Measurements from ENCODE around the gene ANXA4.
"Not testable (repeated sequence)": the region's sequence is repeated elsewhere in the genome, so short reads cannot be mapped to it uniquely, and the experiment has no call there.

Gene ANXA4

DNA sequence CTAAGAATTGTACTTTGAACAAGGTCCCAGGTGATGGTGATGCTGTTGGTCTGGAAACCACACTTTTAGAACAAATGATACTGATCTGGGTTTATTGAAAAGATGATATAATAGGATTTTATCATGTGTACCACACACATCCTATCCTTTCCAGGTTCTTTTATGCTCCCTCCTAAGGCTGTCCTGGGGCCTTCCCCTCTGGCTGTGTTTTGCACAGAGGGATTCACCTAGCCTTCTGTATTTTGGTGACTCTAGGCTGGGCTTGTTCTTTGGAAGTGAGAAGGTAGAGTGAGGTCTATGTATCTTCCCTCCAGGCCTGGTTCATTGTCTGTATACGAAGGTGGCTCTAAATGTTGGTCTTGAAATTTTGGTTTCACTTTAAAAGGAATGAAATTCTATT is 12.7 kb downstream of the ANXA4 start:
- no peak for DNase-seq (ENCODE audit: low read depth)

DNA sequence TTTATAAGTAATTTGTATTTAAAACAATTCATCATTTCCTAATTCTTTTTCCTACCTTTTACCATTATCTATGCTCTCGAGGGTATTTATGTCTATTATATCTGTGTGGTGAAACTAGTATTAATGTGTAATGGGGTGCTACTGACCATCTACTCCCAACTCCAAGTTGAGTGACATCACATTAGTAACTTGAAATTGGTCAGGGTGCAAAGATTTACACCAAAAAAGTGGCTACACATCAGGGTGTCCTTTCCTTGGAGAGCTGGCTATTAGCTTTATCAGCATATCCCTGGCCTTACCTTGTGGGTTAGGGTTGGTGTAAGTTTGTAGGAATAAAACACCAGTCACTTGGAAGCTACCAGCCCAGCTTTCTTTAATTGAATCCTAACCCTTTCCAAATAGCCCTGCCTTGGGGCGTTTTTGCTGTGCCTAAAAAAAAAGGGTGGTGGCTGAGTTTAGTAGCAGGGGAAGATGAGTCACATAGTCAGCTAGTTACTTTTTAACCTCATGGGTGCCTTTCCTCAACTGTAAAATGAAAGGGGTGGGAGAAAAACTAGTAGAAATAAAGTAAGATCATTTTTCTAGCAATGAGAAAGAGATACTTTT is 14.0 kb downstream of the ANXA4 start:
- DNase-seq (ENCODE audit: low read depth) = no peak

DNA sequence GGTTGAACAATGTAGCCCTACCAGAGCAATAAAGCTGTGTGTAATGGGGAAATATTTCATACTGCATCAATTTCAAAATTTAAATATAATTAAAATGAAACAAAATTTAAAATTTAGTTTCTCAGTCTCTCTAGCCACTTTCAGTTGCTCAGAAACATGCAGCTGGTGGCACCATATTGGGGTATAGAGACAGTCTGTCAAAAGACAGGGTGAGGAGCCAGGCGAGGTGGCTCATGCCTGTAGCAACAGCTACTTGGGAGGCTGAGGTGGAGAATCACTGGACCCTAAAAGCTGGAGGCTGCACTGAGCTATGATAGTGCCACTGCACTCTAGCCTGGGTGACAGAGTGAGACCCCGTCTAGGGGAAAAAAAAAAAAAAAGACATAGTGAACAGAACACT is 20.1 kb downstream of the ANXA4 start:
- DNase-seq (ENCODE audit: low read depth) = no peak

DNA sequence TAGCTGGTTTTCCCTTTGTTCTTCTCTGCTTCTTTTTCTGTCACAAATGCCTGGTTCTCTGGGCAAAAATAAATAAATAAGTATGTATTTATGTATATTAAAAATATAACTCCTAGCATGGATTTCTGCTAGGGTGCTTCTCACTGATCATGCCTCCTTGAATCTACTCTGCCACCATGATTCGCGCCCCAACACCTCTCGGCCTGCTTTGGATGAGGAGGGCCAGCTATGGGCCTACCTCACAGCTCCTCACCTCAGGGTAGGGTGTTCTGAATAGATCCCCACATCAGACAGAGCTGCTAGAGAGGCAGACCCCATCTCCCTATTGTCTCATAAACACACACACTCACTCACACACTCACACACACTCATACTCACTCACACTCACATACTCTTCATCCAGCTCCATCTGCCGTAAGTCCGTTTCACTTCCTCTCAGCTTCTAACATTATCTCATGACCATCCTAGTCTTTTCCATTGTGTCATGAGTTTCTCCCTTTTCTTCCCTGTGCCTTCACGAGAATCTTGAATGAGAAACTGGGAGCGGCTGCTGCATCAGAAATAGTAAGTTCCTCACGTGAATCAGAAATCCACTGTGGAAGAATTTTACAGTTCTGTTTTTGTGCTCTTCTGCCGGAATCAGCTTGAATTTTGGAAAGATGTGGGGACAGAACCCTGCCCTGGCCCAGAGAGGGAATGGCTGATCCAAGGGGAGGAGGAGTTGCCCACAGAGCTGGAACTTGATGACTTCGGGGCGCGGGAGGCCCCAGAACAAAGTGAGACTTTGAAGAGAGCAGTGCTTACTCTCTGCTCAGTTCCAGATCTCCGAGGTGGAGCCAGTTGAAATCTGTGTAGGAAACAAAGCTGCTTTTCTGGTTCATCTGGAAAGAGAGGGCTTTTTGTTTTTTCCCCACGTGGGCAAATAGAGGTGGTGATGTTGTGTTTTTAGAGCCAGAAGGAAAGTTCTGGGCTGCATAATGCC is 20.9 kb downstream of the ANXA4 start:
- no peak for DNase-seq (ENCODE audit: low read depth)

DNA sequence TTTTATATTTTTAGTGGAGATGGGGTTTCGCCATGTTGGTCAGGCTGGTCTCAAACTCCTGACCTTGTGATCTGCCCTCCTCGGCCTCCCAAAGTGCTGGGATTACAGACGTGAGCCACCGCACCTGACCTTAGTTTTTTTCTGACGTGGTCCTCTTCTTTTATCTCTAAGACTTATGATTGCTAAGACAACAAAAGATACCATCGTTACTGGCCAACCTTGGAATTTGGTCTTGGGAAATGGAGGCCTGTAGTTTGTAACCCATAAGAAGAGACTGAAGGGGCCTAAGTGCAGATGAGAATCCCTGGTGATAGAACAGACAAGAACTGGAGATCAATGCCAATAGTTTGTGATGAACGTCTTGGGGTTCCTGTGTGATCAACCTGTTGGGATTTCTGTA is 21.9 kb downstream of the ANXA4 start:
- not testable (repeated sequence) for DNase-seq (ENCODE audit: low read depth)

DNA sequence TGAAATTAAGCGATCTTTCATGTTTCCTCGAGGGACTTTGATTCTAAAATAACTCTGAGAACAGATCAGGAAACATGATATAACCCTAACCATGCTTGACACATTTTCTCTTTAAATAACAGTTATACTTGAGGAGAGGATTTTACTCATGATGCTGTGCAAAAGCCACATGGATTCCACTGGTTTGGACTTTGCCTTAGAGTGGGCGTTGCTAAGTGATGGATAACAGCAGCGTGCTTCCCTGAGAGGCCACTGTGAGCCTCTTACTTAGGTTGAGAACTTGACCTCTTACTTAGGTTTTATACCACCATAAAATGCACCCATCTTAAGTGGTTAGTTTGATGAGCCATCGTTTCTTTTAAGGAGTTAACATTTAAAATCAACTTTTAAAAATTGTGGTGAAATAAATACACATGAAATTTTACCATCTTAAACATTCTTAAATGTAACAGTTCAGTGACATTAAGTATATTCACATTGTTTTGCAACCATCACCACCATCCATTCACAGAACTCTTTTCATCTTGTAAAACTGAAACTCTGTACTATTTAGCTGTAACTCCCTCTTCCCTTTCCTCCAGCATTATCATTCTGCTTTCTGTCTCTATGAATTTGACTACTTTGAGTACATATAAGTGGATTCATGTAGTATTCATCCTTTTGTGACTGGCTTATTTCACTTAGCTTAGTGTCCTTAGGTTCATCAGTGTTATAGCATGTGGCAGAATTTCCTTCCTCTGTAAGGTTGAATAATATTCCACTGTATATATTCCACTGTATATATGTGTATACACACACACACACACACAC is 22.6 kb downstream of the ANXA4 start:
- no peak for DNase-seq (ENCODE audit: low read depth)

DNA sequence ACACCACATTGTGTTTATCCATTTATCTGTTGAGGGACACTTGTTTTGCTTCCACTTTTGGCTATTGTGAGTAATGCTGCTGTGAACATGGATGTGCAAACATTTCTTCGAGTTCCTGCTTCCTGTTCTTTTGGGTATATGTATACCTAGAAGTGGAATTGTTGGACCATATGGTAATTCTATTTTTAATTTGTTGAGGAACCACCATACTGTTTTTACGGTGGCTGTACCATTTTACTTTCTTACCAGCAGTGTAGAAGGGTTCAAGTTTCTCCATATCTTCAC is 23.1 kb downstream of the ANXA4 start:
- DNase-seq (ENCODE audit: low read depth) = no peak

DNA sequence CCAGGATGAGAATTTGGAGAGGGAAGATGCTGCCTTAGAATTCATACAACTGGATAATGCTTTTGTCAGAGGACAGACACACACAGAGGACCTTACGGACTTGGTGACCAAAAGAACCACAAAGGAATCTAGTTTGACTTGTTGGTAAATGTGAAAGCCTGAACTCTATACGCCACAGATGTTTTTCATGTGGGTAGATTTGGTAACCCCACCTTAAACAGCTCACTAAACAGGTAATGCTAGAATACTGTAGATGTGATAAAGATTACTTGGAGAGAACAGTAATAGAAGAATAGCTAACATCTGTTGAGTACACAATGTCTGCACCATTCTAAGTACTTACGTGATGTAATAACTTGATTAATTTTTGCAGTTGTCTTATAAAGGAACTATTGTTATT is 24.1 kb downstream of the ANXA4 start:
- no peak for DNase-seq (ENCODE audit: low read depth)

DNA sequence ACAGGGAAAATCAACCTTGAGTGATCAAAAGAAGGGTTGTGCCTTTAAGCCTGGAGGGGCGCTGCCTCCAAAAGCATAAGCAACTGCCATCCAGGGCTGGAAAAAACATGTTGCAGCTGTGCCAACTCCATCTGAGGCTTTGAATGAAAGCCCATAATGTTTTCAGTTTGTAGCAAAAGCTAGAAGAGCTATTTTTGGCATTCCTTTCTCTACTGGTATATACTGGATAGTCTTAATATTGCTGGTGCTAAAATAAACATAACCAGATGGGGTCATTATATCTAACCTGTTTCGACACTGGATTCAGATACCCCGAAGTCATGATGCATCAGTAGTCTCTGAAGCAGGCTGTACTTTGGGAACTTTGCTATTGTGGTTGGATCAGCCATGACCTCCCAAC is 25.1 kb downstream of the ANXA4 start:
- no peak for DNase-seq (ENCODE audit: low read depth)

DNA sequence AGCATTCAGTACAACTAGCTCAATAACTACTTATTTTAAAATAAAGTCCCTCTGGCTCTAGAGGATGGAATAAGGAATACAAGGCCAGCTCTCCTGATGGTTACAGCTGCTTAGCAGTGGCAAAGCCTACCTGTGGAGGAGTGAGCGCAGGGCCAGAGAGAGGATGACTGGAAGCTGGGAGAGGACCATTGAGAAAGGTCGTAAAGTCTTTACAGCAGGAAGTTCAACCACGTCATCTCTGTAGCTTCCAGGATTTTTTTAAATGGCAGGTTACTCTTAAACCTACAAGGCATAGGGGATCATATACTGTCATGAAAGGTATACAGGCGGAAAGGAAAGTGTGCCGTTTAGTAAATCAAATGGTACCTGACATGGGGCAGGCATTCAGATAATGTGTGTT is 26.3 kb downstream of the ANXA4 start:
- no peak for DNase-seq (ENCODE audit: low read depth)

DNA sequence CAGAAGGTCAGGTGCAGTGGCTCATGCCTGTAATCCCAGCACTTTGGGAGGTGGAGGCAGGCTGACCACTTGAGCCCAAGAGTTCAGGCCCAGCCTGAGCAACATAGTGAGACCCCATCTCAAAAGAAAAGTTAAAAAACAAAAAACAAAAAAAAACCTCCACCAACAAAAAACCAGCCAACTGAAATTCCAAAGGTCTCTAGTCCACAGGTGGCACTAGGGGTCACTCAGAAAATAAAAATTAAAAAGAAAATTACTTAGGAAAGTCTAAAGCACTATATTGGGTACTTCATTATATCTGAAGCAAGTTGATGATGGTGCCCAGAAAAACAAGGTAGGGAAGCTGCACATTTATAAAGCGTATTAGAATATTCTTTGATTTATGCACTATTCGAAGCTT is 26.9 kb downstream of the ANXA4 start:
- DNase-seq (ENCODE audit: low read depth) = no peak

DNA sequence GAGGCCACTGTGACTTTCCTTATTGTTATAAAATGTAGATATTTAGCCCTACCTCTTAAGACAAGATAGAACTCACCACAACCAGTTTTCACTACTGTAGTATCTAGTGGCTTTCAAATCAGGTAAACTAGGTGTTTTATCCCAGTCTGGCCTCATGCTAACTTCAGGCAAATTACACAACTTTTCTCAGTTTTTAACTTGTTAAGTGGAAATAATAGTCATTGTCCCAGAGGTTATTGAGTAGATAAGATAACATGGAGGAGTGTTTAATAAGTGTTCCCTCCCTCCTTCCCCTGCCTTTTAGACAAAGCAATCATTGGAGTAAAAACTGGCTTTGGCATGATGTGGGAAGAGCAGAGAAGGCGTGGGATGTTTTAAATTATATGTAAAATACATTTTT is 27.3 kb downstream of the ANXA4 start:
- DNase-seq (ENCODE audit: low read depth) = no peak

DNA sequence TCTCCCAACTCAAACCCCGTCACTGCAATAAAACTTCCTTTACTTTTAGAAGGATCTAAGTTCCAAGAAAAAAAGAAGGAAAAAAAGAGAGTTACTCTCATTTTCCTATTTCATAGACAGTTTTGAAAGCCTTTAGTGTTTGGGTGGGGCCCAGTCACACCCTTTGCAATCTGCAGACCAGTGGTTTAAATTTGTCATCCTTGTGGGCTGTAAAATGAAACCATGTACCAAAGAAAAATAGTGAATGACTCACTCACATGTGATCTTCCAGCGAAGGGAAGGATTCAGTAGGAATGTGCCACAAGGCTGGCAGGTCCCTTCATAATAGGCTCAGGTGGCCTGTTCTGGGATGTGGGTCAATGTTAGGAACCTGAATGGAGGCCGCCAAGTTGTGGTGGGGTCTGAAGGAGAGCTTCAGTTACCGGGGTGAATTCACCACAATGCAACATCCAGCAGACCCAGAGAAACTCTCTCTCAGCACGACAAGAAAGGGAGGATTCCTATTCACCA is 28.3 kb downstream of the ANXA4 start:
- DNase-seq (ENCODE audit: low read depth) = no peak

DNA sequence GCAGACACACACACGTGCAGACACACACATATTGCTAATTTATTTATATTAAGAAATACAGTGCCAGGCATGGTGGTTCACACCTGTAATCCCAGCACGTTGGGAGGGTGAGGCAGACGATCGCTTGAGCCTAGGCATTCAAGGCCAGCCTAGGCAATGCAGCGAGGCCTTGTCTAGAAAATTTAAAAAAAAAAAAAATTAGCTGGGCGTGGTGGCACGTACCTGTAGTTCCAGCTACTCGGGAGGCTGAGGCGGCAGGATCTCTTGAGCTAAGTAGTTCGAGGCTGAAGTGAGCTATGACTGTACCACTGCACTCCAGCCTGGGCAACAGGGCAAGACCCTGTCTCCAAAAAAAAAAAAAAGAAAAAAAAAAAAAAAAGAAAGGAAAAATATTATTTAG is 28.8 kb downstream of the ANXA4 start:
- DNase-seq (ENCODE audit: low read depth) = no peak

DNA sequence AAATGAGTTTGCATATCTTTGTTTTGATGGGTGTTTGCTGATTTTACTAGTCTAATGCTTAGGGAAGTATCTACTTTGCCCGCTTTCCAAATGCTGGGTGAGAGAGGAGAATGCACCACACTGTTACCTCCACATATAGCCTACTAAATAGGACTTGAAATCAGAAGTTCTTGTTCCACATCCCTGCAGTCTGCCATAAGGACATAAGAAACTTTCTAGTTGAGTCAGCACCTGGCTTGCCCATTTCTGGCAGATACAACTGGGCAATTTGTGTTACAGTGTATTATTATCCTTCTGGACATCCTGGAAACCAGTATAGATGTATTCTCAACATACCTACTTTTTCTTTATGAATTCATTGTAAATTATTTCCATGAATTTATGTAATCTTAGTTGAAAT is 29.5 kb downstream of the ANXA4 start:
- DNase-seq (ENCODE audit: low read depth) = no peak

DNA sequence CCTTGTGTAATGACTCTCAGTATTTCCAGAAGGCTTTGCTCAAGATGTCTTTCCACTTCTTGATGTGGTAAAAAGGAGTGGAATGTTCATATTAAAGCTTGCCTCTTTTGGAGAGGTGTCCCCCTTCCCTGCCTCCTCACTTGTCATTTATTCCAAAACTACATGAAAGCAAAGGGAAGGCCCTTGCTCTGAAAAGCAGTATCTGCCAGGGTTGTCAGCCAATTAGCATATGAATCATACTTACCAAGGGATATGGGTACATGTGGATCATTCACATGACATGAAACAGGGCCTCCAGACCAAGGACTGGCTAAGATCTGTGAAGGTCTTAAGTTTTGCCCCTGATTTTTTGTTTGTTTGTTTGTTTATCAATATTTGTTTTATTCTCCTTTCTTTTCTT is 31.3 kb downstream of the ANXA4 start:
- DNase-seq (ENCODE audit: low read depth) = no peak

DNA sequence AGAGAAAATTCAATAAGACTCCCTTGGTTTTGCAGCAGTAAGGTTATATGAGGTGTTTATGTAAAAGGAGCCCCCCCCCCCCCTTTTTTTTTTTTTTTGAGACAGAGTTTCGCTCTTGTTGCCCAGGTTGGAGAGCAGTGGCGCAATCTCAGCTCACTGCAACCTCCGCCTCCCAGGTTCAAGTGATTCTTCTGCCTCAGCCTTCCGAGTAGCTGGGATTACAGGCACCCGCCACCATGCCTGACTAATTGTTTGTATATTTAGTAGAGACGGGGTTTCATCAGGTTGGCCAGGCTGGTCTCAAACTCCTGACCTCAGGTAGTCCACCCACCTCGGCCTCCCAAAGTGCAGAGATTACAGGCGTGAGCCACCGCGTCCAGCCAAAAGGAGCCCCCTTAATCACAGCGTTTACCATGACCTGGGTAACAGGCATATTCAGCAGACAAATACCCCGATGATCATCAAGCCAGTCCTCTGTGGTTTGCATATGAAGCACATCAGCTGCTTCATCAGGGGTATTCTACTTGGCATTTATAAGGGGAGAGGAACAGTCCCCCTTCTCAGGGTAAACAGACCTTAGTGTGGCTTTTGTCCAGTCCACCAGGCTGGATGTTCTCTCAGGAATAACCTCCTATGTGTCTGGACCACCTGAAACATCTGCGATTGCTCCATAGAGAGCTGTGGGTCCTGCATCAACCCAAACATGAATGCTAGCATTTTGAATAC is 32.5 kb downstream of the ANXA4 start:
- not testable (repeated sequence) for DNase-seq (ENCODE audit: low read depth)

DNA sequence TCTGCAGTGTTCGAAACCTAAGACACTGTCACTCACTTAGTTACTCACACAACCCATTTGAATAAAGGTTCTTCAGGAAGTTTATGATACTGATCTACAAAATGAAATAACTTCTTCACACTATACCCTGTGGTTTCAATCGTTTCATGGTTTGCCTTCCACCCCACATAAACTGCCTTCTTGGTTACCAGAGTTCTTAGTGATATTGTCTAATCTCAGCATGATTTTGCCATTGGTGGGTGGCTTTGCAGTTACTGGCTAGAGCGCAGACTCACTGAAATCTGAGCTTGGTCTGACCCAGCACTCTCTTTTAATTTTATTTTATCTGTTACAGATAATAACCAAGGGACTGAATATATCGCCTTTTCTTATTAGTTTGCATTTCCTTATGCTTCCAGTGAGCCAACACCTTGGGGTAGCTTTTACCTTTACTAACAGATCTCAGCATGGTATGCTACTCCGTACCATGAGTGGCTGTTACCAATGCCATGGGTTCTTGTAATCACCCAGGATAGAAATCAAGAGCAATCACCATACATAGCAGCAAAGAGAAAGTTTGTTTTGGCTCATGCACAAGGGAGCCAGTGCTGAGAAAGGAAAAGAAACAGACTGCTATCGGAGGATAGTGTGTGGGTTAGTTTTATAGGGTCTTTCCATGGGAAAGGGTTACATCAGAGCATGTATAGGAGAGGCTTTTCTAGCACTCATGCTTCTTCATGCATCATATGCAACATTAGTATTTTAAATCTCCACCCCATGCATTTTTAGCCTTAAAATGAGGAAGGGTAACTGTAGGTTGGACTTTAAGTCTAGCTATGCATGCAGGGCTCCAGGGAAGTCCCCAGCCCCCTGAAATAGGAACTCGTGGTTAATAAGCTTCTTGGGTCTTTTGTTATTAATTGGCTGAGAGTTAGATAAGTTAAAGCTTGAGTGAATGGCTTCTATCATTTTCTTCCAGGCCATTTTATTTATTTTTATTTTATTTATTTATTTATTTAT is 33.3 kb downstream of the ANXA4 start:
- DNase-seq (ENCODE audit: low read depth) = no peak

DNA sequence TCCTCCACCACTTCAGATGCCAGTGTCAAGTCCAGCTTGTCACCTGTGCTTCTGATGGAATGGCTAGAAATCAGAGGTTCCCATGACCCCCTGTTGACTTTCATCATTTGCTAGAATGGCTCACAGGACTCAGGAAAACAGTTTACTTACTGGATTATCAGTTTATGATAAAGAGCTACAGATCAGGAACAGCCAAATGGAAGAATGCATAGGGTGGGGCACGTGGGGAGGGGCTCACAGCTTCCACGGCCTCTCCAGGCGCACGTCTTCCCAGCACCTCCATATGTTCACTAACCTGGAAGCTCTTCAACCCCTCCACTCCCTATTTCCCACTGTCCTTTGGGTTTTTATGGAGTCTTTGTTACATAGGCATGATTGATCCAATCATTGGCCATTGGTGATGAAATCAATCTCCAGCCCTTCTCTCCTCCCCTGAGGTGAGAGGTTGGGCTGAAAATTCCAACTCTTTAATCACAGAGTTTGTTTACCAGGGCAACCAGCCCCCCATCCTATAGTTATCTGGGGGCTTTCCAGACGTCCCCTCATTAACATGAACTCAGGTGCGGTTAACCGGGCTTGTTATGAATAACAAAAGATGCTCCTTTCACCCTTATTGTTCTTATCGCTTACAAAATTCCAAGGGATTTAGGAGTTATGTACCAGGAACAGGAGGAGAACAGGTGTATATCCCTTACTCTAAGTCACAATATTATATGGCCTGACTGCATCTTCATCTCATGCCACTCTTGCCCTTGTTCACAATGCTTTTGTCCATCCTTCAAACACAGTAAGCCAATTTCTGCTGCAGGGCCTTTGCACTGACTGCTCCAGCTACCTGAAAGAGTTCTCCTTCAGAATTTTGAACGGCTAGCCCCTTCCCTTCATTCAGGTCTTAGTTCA is 35.2 kb downstream of the ANXA4 start:
- no peak for DNase-seq (ENCODE audit: low read depth)

DNA sequence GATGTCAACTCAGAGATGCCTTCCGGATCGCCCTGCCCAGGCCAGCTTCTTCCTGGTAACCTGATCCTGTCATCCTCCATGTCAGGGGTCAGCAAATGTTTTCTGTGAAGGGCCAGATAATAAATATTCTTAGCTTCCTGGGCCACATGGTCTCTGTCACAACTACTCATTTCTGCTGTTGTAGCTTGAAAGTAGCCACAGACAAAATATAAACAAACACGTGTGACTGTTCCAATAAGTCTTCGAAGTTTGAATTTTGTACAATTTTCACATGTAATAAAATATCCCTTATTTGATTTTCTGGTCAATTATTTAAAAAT is 35.8 kb downstream of the ANXA4 start:
- no peak for DNase-seq (ENCODE audit: low read depth)

Data from T-helper 22 cell (primary cell).